Measurements from ENCODE around the gene DDR2. TPM values are rescaled to one million over a fixed set of nuclear protein-coding genes. Genes with fewer than 3 reads are reported as not detected.

Gene DDR2
- total RNA-seq, 1 experiment from 2014 or later = 0.67 TPM

DNA sequence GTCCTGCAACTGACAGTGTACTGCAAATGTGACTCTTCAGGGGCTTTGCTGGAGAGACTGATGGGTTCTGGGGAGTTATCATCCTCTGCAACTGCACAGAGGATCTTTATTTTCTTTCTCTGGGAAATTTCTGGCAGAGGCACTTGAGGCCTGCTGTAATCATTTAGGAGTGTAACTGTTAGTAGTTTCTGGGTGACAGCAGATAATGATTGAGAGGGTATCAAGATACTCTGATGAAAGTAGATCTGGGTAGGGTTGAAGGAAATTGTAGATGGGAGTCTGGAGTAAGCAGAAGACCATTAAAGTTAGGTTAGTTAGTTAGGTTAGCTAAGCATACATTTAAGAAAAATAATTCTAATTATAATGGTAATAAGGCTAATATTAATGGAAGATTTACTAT, 11.0 kb upstream of the DDR2 start:
- no peak for DNase-seq
- H3K9ac ChIP-seq (ENCODE audit: low read length) = no peak overlapping the region
- H3K4me1 ChIP-seq (ENCODE audit: low read length) = no peaks in the 10 kb centered on the region
- peaks cover 8% of the 10 kb centered on the region; the same call in 1 of the 2 replicates for H3K36me3 ChIP-seq (ENCODE audit: insufficient read depth, low read length)
- no peaks in the 10 kb centered on the region; the same call in 1 of the 2 replicates for H3K9me2 ChIP-seq (replicated peaks; ENCODE audit: insufficient read depth, low read length)
- H3K4me2 ChIP-seq (ENCODE audit: low read depth, low read length, poor library complexity, severe bottlenecking) = no peak overlapping the region
- H4K20me1 ChIP-seq (ENCODE audit: insufficient read depth, low read depth, low read length) = no peaks in the 10 kb centered on the region
- H3K79me2 ChIP-seq (ENCODE audit: low read length) = no peaks in the 10 kb centered on the region
- no peak overlapping the region for H3K27ac ChIP-seq (ENCODE audit: low read length)
- peaks cover 7% of the 10 kb centered on the region; the same call in 1 of the 2 replicates for H3K9me3 ChIP-seq (ENCODE audit: low read length)
- H2AFZ ChIP-seq (ENCODE audit: low read length) = no peak overlapping the region
- H3K27me3 ChIP-seq (ENCODE audit: low read length) = no peaks in the 10 kb centered on the region
- no peak overlapping the region for H3K4me3 ChIP-seq (ENCODE audit: low read length)

DNA sequence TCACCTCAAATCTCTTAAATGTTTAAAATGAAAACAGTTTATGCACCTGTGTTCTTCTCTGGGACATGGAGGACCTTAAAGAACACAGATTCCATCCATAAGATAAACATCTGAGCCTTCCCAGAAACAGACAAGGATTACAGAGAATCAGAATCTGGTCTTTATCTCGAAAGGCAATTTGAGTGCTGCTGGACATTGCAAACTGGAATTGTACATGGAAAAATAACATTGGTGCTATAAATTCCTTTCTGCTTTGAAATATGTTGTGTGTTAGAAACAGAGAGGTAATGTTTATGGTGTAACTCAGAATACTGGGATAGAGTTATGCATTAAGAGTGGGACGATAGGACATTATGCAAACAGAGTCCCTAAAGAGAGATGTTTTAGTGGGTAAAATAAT, 6.6 kb upstream of the DDR2 start:
- no peaks in the 10 kb centered on the region for H4K20me1 ChIP-seq (ENCODE audit: insufficient read depth, low read depth, low read length)
- H3K27ac ChIP-seq (ENCODE audit: low read length) = no peak overlapping the region
- H3K9me2 ChIP-seq (replicated peaks; ENCODE audit: insufficient read depth, low read length) = no peaks in the 10 kb centered on the region
- H3K9me3 ChIP-seq (ENCODE audit: low read length) = no peaks in the 10 kb centered on the region
- no peak overlapping the region for H3K4me3 ChIP-seq (ENCODE audit: low read length)
- no peak overlapping the region for H3K9ac ChIP-seq (ENCODE audit: low read length)
- peaks cover 3% of the 10 kb centered on the region; the same call in 1 of the 2 replicates for H3K4me1 ChIP-seq (ENCODE audit: low read length)
- no peaks in the 10 kb centered on the region for H3K79me2 ChIP-seq (ENCODE audit: low read length)
- no peaks in the 10 kb centered on the region for H3K36me3 ChIP-seq (ENCODE audit: insufficient read depth, low read length)
- no peaks in the 10 kb centered on the region for H3K27me3 ChIP-seq (ENCODE audit: low read length)
- no peak for DNase-seq
- H3K4me2 ChIP-seq (ENCODE audit: low read depth, low read length, poor library complexity, severe bottlenecking) = no peak overlapping the region
- H2AFZ ChIP-seq (ENCODE audit: low read length) = no peak overlapping the region

DNA sequence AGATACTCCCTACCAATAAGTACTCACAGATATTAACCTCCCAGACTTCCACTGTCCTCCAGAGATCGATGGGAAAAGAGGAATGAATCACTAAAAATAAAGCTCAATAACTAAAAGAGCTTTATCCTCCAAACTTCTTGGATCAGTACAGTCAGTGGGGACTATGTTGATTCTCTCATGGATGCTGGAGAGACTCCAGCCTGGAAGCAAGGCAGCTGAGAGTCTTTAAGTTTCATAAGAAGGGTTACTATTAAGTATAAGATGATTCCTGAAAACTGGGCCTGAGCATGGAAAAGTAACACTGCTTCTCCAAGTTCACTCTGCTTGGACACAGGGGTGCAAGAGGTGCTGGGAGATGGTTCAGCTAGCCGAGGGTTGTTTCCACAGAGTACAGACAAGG, 6.2 kb upstream of the DDR2 start:
- Histone ChIP-seq H3K4me3 (ENCODE audit: low read length) (no peak overlapping the region), H3K4me2 (ENCODE audit: low read depth, low read length, poor library complexity, severe bottlenecking) (no peak overlapping the region), H2AFZ (ENCODE audit: low read length) (no peak overlapping the region), H3K9me2 (replicated peaks; ENCODE audit: insufficient read depth, low read length) (no peaks in the 10 kb centered on the region), H3K27me3 (ENCODE audit: low read length) (no peaks in the 10 kb centered on the region), H3K4me1 (ENCODE audit: low read length) (peaks cover 3% of the 10 kb centered on the region; the same call in 1 of the 2 replicates), H3K79me2 (ENCODE audit: low read length) (no peaks in the 10 kb centered on the region), H3K36me3 (ENCODE audit: insufficient read depth, low read length) (no peaks in the 10 kb centered on the region), H4K20me1 (ENCODE audit: insufficient read depth, low read depth, low read length) (no peaks in the 10 kb centered on the region), H3K9me3 (ENCODE audit: low read length) (no peaks in the 10 kb centered on the region), H3K27ac (ENCODE audit: low read length) (no peak overlapping the region), H3K9ac (ENCODE audit: low read length) (no peak overlapping the region)
- DNase-seq = peak; percentile 33

DNA sequence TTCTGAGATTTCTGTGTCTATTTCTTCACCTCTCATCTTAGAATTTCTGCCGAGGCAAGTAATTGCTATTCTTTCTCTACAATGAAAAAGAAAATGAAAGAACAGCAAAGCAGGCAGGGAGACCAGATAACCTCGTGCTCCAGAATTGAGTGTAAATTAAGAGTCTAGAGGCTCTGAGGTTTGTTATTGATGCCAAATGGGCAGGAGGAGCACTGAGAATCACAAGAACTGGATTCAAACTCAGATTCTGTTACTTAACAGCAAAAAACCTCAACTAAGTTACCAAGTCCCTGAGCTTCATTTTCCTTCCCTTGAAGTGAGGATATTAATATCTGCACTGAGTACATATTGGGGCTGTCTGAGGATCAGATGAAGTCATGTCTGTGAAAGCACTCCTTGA, 5.5 kb upstream of the DDR2 start:
- no peaks in the 10 kb centered on the region for H3K79me2 ChIP-seq (ENCODE audit: low read length)
- no peak for DNase-seq
- H3K27me3 ChIP-seq (ENCODE audit: low read length) = no peaks in the 10 kb centered on the region
- peaks cover 3% of the 10 kb centered on the region; the same call in 1 of the 2 replicates for H3K4me1 ChIP-seq (ENCODE audit: low read length)
- H3K36me3 ChIP-seq (ENCODE audit: insufficient read depth, low read length) = no peaks in the 10 kb centered on the region
- no peaks in the 10 kb centered on the region for H4K20me1 ChIP-seq (ENCODE audit: insufficient read depth, low read depth, low read length)
- H3K4me3 ChIP-seq (ENCODE audit: low read length) = no peak overlapping the region
- H3K4me2 ChIP-seq (ENCODE audit: low read depth, low read length, poor library complexity, severe bottlenecking) = no peak overlapping the region
- H3K9me3 ChIP-seq (ENCODE audit: low read length) = no peaks in the 10 kb centered on the region
- no peak overlapping the region for H3K9ac ChIP-seq (ENCODE audit: low read length)
- H2AFZ ChIP-seq (ENCODE audit: low read length) = no peak overlapping the region
- no peak overlapping the region for H3K27ac ChIP-seq (ENCODE audit: low read length)
- no peaks in the 10 kb centered on the region for H3K9me2 ChIP-seq (replicated peaks; ENCODE audit: insufficient read depth, low read length)

DNA sequence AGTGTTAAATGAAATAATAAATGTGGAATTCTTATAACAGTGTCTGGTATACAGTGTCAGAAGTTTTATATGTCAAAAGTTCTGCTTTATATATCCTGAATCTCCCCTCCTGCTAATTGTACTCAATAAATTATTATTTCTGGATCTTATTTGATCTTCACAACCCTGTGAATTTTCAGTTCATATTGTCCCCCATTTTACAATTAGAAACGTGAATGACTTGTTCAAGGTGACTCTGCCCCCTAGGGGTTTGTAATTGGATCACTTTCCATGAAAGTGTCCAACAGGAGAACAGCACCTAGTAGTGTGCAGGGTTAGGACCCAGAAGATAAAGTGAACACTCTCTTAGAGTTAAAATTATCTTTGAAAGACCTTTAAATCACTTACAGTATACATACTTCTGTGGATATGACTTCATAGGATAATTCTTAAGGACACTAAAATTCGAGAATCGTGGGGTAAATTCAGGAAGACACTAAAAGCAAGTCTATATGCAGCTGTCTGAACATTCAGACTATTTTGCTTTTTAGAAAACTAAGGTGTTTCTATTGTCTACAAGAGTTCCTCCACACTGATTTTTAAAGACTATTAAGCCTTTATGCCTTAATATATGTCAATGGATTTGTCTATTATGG, 4.5 kb upstream of the DDR2 start:
- Histone ChIP-seq H3K4me3 (ENCODE audit: low read length) (no peak overlapping the region), H3K9ac (ENCODE audit: low read length) (no peak overlapping the region), H2AFZ (ENCODE audit: low read length) (no peak overlapping the region), H3K79me2 (ENCODE audit: low read length) (no peaks in the 10 kb centered on the region), H3K9me2 (replicated peaks; ENCODE audit: insufficient read depth, low read length) (no peaks in the 10 kb centered on the region), H3K4me2 (ENCODE audit: low read depth, low read length, poor library complexity, severe bottlenecking) (no peak overlapping the region), H4K20me1 (ENCODE audit: insufficient read depth, low read depth, low read length) (no peaks in the 10 kb centered on the region), H3K36me3 (ENCODE audit: insufficient read depth, low read length) (no peaks in the 10 kb centered on the region), H3K27me3 (ENCODE audit: low read length) (no peaks in the 10 kb centered on the region), H3K9me3 (ENCODE audit: low read length) (no peaks in the 10 kb centered on the region), H3K27ac (ENCODE audit: low read length) (no peak overlapping the region), H3K4me1 (ENCODE audit: low read length) (peaks cover 3% of the 10 kb centered on the region; the same call in 1 of the 2 replicates)
- DNase-seq = peak; percentile 71

DNA sequence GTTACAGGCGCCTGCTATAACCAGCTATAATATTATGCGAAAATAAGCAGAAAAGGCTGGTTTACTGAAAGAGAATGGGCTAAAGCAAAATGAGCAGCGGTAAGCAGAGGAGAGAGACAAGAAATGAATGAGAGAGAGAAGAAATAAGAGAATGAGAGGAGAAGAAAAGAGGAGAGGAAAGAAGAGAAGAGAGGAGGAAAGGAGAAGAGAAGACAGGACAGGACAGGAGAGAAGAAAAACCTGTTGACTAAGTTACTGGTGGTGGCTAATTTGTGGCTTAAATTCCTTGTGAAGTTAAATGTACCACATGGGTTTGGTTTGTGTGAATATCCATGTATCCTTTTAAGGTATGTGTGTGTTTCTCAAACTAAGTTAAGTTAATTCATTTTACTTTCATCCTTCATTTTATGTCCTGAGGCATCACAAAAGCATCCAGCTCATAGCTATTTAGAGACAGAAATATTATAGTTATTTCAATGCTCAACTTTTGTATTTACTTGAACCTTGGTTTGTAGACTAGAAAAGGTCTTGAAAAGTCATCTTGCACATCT, 3.1 kb upstream of the DDR2 start:
- peaks cover 3% of the 10 kb centered on the region; the same call in 1 of the 2 replicates for H3K4me1 ChIP-seq (ENCODE audit: low read length)
- H3K4me3 ChIP-seq (ENCODE audit: low read length) = no peak overlapping the region
- H3K79me2 ChIP-seq (ENCODE audit: low read length) = no peaks in the 10 kb centered on the region
- no peaks in the 10 kb centered on the region for H4K20me1 ChIP-seq (ENCODE audit: insufficient read depth, low read depth, low read length)
- no peak overlapping the region for H3K27ac ChIP-seq (ENCODE audit: low read length)
- peak; percentile 17 for DNase-seq
- H3K36me3 ChIP-seq (ENCODE audit: insufficient read depth, low read length) = no peaks in the 10 kb centered on the region
- H3K9me2 ChIP-seq (replicated peaks; ENCODE audit: insufficient read depth, low read length) = no peaks in the 10 kb centered on the region
- H3K4me2 ChIP-seq (ENCODE audit: low read depth, low read length, poor library complexity, severe bottlenecking) = no peak overlapping the region
- H2AFZ ChIP-seq (ENCODE audit: low read length) = no peak overlapping the region
- H3K9ac ChIP-seq (ENCODE audit: low read length) = no peak overlapping the region
- H3K27me3 ChIP-seq (ENCODE audit: low read length) = no peaks in the 10 kb centered on the region
- no peaks in the 10 kb centered on the region for H3K9me3 ChIP-seq (ENCODE audit: low read length)

DNA sequence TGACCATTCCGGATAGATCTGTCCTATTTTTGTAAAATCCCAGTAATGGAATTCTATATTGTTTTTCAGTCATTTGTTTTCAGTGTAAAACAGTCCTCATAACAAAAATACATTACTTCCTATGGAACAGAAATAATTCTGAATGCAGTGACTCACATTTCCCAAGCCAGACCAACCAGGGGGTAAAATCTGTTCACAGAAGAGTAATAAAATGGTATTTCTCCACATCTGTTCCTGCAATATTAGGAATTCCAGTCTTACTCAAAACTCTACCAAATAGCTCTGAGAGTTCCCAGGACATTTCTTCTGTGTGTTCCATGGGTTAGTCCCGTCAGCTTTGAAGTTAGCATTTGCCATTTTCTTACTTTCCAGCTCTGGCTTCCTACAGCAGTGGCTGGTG, 2.6 kb upstream of the DDR2 start:
- no peak for DNase-seq
- Histone ChIP-seq H3K4me3 (ENCODE audit: low read length) (no peak overlapping the region), H3K27me3 (ENCODE audit: low read length) (no peaks in the 10 kb centered on the region), H3K79me2 (ENCODE audit: low read length) (no peaks in the 10 kb centered on the region), H3K4me2 (ENCODE audit: low read depth, low read length, poor library complexity, severe bottlenecking) (no peak overlapping the region), H3K9me3 (ENCODE audit: low read length) (no peaks in the 10 kb centered on the region), H2AFZ (ENCODE audit: low read length) (no peak overlapping the region), H3K9ac (ENCODE audit: low read length) (no peak overlapping the region), H3K9me2 (replicated peaks; ENCODE audit: insufficient read depth, low read length) (no peaks in the 10 kb centered on the region), H4K20me1 (ENCODE audit: insufficient read depth, low read depth, low read length) (no peaks in the 10 kb centered on the region), H3K4me1 (ENCODE audit: low read length) (peaks cover 3% of the 10 kb centered on the region; the same call in 1 of the 2 replicates), H3K27ac (ENCODE audit: low read length) (no peak overlapping the region), H3K36me3 (ENCODE audit: insufficient read depth, low read length) (no peaks in the 10 kb centered on the region)

DNA sequence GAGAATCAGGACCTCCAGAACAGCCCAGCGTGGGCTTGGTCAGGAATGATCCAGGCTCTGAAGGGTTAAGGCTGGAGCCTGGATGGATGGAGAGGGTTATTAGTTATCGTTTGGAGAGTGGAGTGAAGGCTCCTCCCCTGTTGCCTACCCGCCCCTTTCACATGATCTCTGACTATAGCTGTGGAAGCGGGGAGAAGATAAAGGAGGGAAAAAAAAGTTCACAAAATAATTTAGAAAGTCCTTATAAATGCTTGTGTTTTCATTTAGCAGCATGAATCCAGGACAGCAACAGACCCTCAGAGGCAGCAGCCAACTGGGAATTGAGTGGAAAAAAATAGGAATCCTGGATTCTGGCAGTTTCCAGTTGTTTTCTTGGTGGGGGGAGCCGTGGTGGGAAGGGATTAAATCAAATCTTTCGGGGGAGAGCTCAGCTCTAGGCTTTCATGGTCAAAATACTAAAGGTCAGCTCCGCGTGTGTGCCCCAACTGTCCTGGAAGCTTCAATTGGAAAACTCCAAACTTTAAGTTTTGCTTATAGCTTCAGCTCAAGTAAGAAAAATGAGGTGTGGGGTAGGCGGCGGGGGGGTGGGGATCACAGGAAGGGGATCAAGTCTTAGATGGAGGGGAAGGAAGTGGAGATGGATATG, 595 bp upstream of the DDR2 start:
- Histone ChIP-seq H3K79me2 (ENCODE audit: low read length) (no peaks in the 10 kb centered on the region), H3K27ac (ENCODE audit: low read length) (no peak overlapping the region), H3K4me1 (ENCODE audit: low read length) (peaks cover 3% of the 10 kb centered on the region; the same call in 1 of the 2 replicates), H3K4me3 (ENCODE audit: low read length) (no peak overlapping the region), H4K20me1 (ENCODE audit: insufficient read depth, low read depth, low read length) (no peaks in the 10 kb centered on the region), H2AFZ (ENCODE audit: low read length) (no peak overlapping the region), H3K27me3 (ENCODE audit: low read length) (no peaks in the 10 kb centered on the region), H3K4me2 (ENCODE audit: low read depth, low read length, poor library complexity, severe bottlenecking) (no peak overlapping the region), H3K36me3 (ENCODE audit: insufficient read depth, low read length) (no peaks in the 10 kb centered on the region), H3K9me2 (replicated peaks; ENCODE audit: insufficient read depth, low read length) (no peaks in the 10 kb centered on the region), H3K9me3 (ENCODE audit: low read length) (no peaks in the 10 kb centered on the region), H3K9ac (ENCODE audit: low read length) (no peak overlapping the region)
- DNase-seq = no peak

All from Karpas-422 (cell line).